SK-N-SH (cell line): Measurements from ENCODE around the gene SKI. TPM values are rescaled to one million over a fixed set of nuclear protein-coding genes. Genes with fewer than 3 reads are reported as not detected.

Source experiments
- CTCF ChIA-PET: fragments of 300-600, 350-600 bp; formaldehyde crosslinking; extraction: SDS; loops from one replicate; lab custom pipeline; 2021; lab: Yijun Ruan, JAX
- POLR2A ChIA-PET: fragments of 350-600 bp; sonication (Branson Sonifier 250); formaldehyde crosslinking; extraction: SDS; loops from one replicate; lab custom pipeline; 2020; ENCODE audit warnings: antibody characterized with exemption, inconsistent platforms; lab: Yijun Ruan, JAX
- DNase-seq: peaks from one replicate; pipeline ENCODE4 v3.0.0; 2012
- H2AFZ ChIP-seq: fragments of 200-600 bp; sonication (generic); 2 replicates; pipeline ENCODE4 v1.8.1; 2016; ENCODE audit warnings: antibody characterized with exemption, mild to moderate bottlenecking, low read depth
- H3F3A ChIP-seq: fragments of 200-600 bp; sonication (generic); replicated peaks from 2 replicates; pipeline ENCODE3; 2016; ENCODE audit warnings: antibody characterized with exemption, mild to moderate bottlenecking; ENCODE audit not compliant: insufficient read depth
- H3K27ac ChIP-seq, 2 experiments: fragments of 200-500 bp in 1 of 2; fragments of 200-600 bp in 1 of 2; sonication (Bioruptor generic) in 1 of 2; sonication (generic), shearing (Covaris generic) in 1 of 2; 2 replicates each; pipeline versions ENCODE4 v1.5.1 to v1.6.1; 2014 to 2016; ENCODE audit warnings: low read depth in 2 of 2, inconsistent platforms in 1 of 2, low read length in 1 of 2, mild to moderate bottlenecking in 1 of 2, mixed read lengths in 1 of 2
- H3K27me3 ChIP-seq: fragments of 200-600 bp; sonication (generic), shearing (Covaris generic); 2 replicates; pipeline ENCODE4 v1.6.1; 2016; ENCODE audit warnings: mixed run types; ENCODE audit not compliant: insufficient read depth
- H3K36me3 ChIP-seq, 2 experiments: fragments of 200-500 bp in 1 of 2; fragments of 200-600 bp in 1 of 2; sonication (Bioruptor generic) in 1 of 2; sonication (generic) in 1 of 2; replicated peaks in 1 of 2; 2 replicates each; pipeline versions ENCODE3 to v1.5.1; 2014 to 2016; ENCODE audit warnings: low read length in 1 of 2, mild to moderate bottlenecking in 1 of 2; ENCODE audit not compliant: insufficient read depth in 2 of 2, control insufficient read depth in 1 of 2
- H3K4me1 ChIP-seq, 2 experiments: fragments of 200-500 bp in 1 of 2; fragments of 200-600 bp in 1 of 2; sonication (Bioruptor generic) in 1 of 2; sonication (generic), shearing (Covaris generic) in 1 of 2; 2 replicates each; pipeline versions ENCODE4 v1.5.1 to v1.6.1; 2014 to 2016; ENCODE audit warnings: low read depth in 1 of 2, low read length in 1 of 2, mixed run types in 1 of 2; ENCODE audit not compliant: insufficient read depth in 2 of 2, control insufficient read depth in 1 of 2
- H3K4me2 ChIP-seq: fragments of 200-600 bp; sonication (generic), shearing (Covaris generic); 2 replicates; pipeline ENCODE4 v1.6.1; 2017; ENCODE audit warnings: mixed run types
- H3K4me3 ChIP-seq, 2 experiments: fragments of 200-500 bp in 1 of 2; fragments of 200-600 bp in 1 of 2; sonication (Bioruptor generic) in 1 of 2; sonication (generic), shearing (Covaris generic) in 1 of 2; 2 replicates each; pipeline versions ENCODE4 v1.5.1 to v1.8.1; 2014 to 2016; ENCODE audit warnings: low read depth in 2 of 2, inconsistent platforms in 1 of 2, low read length in 1 of 2, mild to moderate bottlenecking in 1 of 2, mixed read lengths in 1 of 2, moderate library complexity in 1 of 2
- H3K79me2 ChIP-seq: fragments of 200-600 bp; sonication (generic); 2 replicates; pipeline ENCODE4 v1.8.1; 2017; ENCODE audit warnings: mild to moderate bottlenecking; ENCODE audit not compliant: insufficient read depth
- H3K9ac ChIP-seq: fragments of 200-600 bp; sonication (generic); 2 replicates; pipeline ENCODE4 v1.6.1; 2017; ENCODE audit warnings: mixed run types
- H3K9me2 ChIP-seq: fragments of 200-600 bp; sonication (generic); 2 replicates; pipeline ENCODE4 v1.6.1; 2017; ENCODE audit warnings: mixed run types
- H3K9me3 ChIP-seq: fragments of 200-600 bp; sonication (generic); 2 replicates; pipeline ENCODE4 v1.6.1; 2017; ENCODE audit warnings: mixed run types, mild to moderate bottlenecking, moderate library complexity
- H4K20me1 ChIP-seq: fragments of 200-600 bp; sonication (generic); 2 replicates; pipeline ENCODE4 v1.6.1; 2017; ENCODE audit warnings: mild to moderate bottlenecking, mixed run types; ENCODE audit not compliant: insufficient read depth
- ELF1 ChIP-seq: IDR thresholded peaks from 2 replicates; pipeline ENCODE4 v1.4.0; 2012
- EP300 ChIP-seq, 2 experiments: IDR thresholded peaks; 2 replicates each; pipeline versions ENCODE4 v1.4.0 to v1.6.1; 2012; ENCODE audit warnings: borderline replicate concordance in 1 of 2, low read depth in 1 of 2, low read length in 1 of 2
- FOXJ3 ChIP-seq: sonication (generic); formaldehyde crosslinking; IDR thresholded peaks from 2 replicates; pipeline ENCODE4 v1.5.1; 2020; ENCODE audit warnings: mild to moderate bottlenecking, missing genetic modification reagents
- GATA2 ChIP-seq: sonication (generic); formaldehyde crosslinking; IDR thresholded peaks from 2 replicates; pipeline ENCODE4 v1.5.0; 2020; ENCODE audit warnings: mild to moderate bottlenecking, missing genetic modification reagents
- IRF3 ChIP-seq: fragments of 150-350 bp; IDR thresholded peaks from 2 replicates; pipeline ENCODE4 v1.6.1; 2016; ENCODE audit warnings: mild to moderate bottlenecking, low read depth, low read length
- JUND ChIP-seq: IDR thresholded peaks from 2 replicates; pipeline ENCODE4 v1.4.0; 2012
- MEF2A ChIP-seq: IDR thresholded peaks from 2 replicates; pipeline ENCODE4 v1.4.0; 2012; ENCODE audit warnings: low read depth, borderline replicate concordance
- PBX3 ChIP-seq: IDR thresholded peaks from 2 replicates; pipeline ENCODE4; 2012
- POLR2AphosphoS5 ChIP-seq: IDR thresholded peaks from 2 replicates; pipeline ENCODE4 v1.6.1; 2012; ENCODE audit warnings: low read depth, low read length
- RXRA ChIP-seq: IDR thresholded peaks from 2 replicates; pipeline ENCODE4 v1.4.0; 2012; ENCODE audit warnings: low read depth, mild to moderate bottlenecking, borderline replicate concordance
- SMC3 ChIP-seq: IDR thresholded peaks from 2 replicates; pipeline ENCODE4 v1.6.1; 2012; ENCODE audit warnings: low read depth, low read length, improper control_type of control experiment
- TEAD4 ChIP-seq: IDR thresholded peaks from 2 replicates; pipeline ENCODE4 v1.4.0; 2012; ENCODE audit warnings: mild to moderate bottlenecking, borderline replicate concordance; ENCODE audit not compliant: insufficient read depth
- USF2 ChIP-seq: fragments of 150-350 bp; IDR thresholded peaks from 2 replicates; pipeline ENCODE4 v1.6.1; 2017; ENCODE audit warnings: antibody characterized with exemption, low read length, low read depth, borderline replicate concordance
- WGBS: methylation state at CpG from one replicate; pipeline ENCODE4 v1.1.6; 2017; ENCODE audit warnings: low lambda C conversion rate; 5-methylcytosine and 5-hydroxymethylcytosine counted together
- polyA plus RNA-seq, 3 experiments: library from polyadenylated mRNA; depleted of rRNA; stranded (reverse); fragments of >200 nt; gene quantifications; 2 replicates each; pipeline ENCODE4 v1.2.3, GENCODE V29; 2012
- TF ChIP-seq, protein P1 (sequence below): IDR thresholded peaks from 2 replicates; pipeline ENCODE4 v1.4.0; 2012; ENCODE audit warnings: low read depth, borderline replicate concordance
- TF ChIP-seq, protein P2 (sequence below): IDR thresholded peaks from 2 replicates; pipeline ENCODE4 v1.4.0; 2012; ENCODE audit warnings: low read depth

SKI gene
- polyA plus RNA-seq, 1 of the 3 experiments (the other 2 are of a cell fraction) = 7.2 TPM

- H2AFZ ChIP-seq = no peak overlapping the region
- H3K9me2 ChIP-seq = no peaks in the 10 kb centered on the region
- no peaks in the 10 kb centered on the region for H3F3A ChIP-seq
- WGBS = 95% methylated on average over 10 of the region's 28 CpGs
- ChIA-PET POLR2A (no interaction called here), CTCF (no interaction called here)
- no peak overlapping the region for H3K9ac ChIP-seq
- H3K27ac ChIP-seq = no peak overlapping the region
- no peaks in the 10 kb centered on the region for H4K20me1 ChIP-seq
- no peaks in the 10 kb centered on the region; a peak in 1 of 4 replicates for H3K4me1 ChIP-seq
- H3K79me2 ChIP-seq = no peaks in the 10 kb centered on the region
- no peak for DNase-seq
- no peak overlapping the region for H3K4me2 ChIP-seq
- H3K4me3 ChIP-seq = no peak overlapping the region
- H3K27me3 ChIP-seq = no peaks in the 10 kb centered on the region
- H3K36me3 ChIP-seq = no peaks in the 10 kb centered on the region
- no peak for TF ChIP-seq TEAD4
- no peak for TF ChIP-seq GATA2 (CRISPR knock-in tag)
- TF ChIP-seq POLR2AphosphoS5 = no peak
- TF ChIP-seq, protein P1, sequence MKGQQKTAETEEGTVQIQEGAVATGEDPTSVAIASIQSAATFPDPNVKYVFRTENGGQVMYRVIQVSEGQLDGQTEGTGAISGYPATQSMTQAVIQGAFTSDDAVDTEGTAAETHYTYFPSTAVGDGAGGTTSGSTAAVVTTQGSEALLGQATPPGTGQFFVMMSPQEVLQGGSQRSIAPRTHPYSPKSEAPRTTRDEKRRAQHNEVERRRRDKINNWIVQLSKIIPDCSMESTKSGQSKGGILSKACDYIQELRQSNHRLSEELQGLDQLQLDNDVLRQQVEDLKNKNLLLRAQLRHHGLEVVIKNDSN = no peak
- TF ChIP-seq MEF2A = no peak
- no peak for TF ChIP-seq ELF1
- TF ChIP-seq EP300 (IDR thresholded peaks at IDR 0.05; ENCODE audit: borderline replicate concordance in 1 of 2, low read depth in 1 of 2, low read length in 1 of 2) = no peak
- TF ChIP-seq SMC3 = no peak
- TF ChIP-seq, all 33 proteins: peak for 0
- H3K9me3 ChIP-seq = no peaks in the 10 kb centered on the region
These were observed 127.5 kb downstream of the SKI start for GRCh38 chr1:2355373-2356261.

DNA sequence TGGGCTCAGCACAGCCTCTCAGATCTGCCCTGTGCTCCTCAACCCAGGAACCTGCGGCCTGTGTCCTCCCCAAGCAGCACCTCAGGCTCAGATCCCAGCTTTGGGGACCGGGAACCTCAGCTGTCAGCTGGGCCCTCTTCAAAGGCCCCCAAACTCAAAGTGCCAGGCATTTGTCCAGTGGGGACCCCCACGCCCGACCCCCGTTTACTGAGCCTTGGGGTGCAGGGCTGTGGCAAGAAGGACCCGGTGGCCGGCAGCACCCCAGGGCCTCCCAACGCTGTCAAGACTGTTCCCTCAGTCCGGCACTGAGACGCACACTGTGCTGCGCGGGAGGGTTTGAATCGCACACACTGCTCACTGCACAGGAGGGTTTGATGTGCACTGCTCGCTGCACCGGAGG lies 128.3 kb downstream of the SKI start:
- Histone ChIP-seq H3K4me1 (no peaks in the 10 kb centered on the region; a peak in 1 of 4 replicates), H2AFZ (no peak overlapping the region), H3K9me3 (no peaks in the 10 kb centered on the region), H3K27me3 (no peaks in the 10 kb centered on the region), H3K36me3 (no peaks in the 10 kb centered on the region), H3K9me2 (no peaks in the 10 kb centered on the region), H3K79me2 (no peaks in the 10 kb centered on the region), H3K4me2 (no peak overlapping the region), H3K27ac (no peak overlapping the region), H3F3A (no peaks in the 10 kb centered on the region), H3K9ac (no peak overlapping the region), H3K4me3 (no peak overlapping the region), H4K20me1 (no peaks in the 10 kb centered on the region)
- ChIA-PET POLR2A (no interaction called here), CTCF (no interaction called here)
- TF ChIP-seq IRF3 (no peak), RXRA (no peak), USF2 (no peak), JUND (no peak), PBX3 (no peak), MEF2A (no peak), FOXJ3 (CRISPR knock-in tag) (no peak), POLR2AphosphoS5 (no peak)
- TF ChIP-seq, protein P2, sequence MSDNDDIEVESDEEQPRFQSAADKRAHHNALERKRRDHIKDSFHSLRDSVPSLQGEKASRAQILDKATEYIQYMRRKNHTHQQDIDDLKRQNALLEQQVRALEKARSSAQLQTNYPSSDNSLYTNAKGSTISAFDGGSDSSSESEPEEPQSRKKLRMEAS = no peak
- 85% methylated on average over 8 of the region's 15 CpGs for WGBS
- DNase-seq = no peak
